GM21825 (cell line): Measurements from ENCODE around the gene SLC6A6.

Experiments
- ATAC-seq: cut with Tn5 transposase; IDR thresholded peaks from one replicate; pipeline ENCODE4 v1.9.1; 2021; ENCODE audit warnings: mild to moderate bottlenecking, moderate library complexity; ENCODE audit not compliant: unreplicated experiment

Gene SLC6A6

GRCh38 chr3:14415501-14415900 lies 13.1 kb downstream of the SLC6A6 start:
- no peak for ATAC-seq

GRCh38 chr3:14416453-14416852 lies 14.0 kb downstream of the SLC6A6 start:
- no peak for ATAC-seq

GRCh38 chr3:14418296-14419250 lies 16.2 kb downstream of the SLC6A6 start:
- no peak for ATAC-seq

- ATAC-seq: no peak
These were observed 19.9 kb downstream of the SLC6A6 start for GRCh38 chr3:14422016-14422963.

GRCh38 chr3:14423197-14423743 lies 20.9 kb downstream of the SLC6A6 start:
- no peak for ATAC-seq

- ATAC-seq: no peak
These were observed 21.6 kb downstream of the SLC6A6 start for GRCh38 chr3:14423963-14424362.

GRCh38 chr3:14424711-14425580 lies 22.5 kb downstream of the SLC6A6 start:
- no peak for ATAC-seq

GRCh38 chr3:14425581-14426304 lies 23.3 kb downstream of the SLC6A6 start:
- ATAC-seq: peak; percentile 50

- ATAC-seq: no peak
These were observed 23.9 kb downstream of the SLC6A6 start for GRCh38 chr3:14426305-14426620.

- ATAC-seq: no peak
These were observed 26.0 kb downstream of the SLC6A6 start for GRCh38 chr3:14428087-14429033.

GRCh38 chr3:14429237-14429636 lies 26.8 kb downstream of the SLC6A6 start:
- no peak for ATAC-seq

- no peak for ATAC-seq
These were observed 27.2 kb downstream of the SLC6A6 start for GRCh38 chr3:14429640-14430039.

GRCh38 chr3:14430053-14430452 lies 27.6 kb downstream of the SLC6A6 start:
- ATAC-seq: no peak

GRCh38 chr3:14430706-14431451 lies 28.5 kb downstream of the SLC6A6 start:
- no peak for ATAC-seq

- ATAC-seq: peak; percentile 27
These were observed 29.1 kb downstream of the SLC6A6 start for GRCh38 chr3:14431452-14431916.

- ATAC-seq: peak; percentile 78
These were observed 29.8 kb downstream of the SLC6A6 start for GRCh38 chr3:14431917-14432834.

GRCh38 chr3:14433106-14433505 lies 30.7 kb downstream of the SLC6A6 start:
- no peak for ATAC-seq
